Suprapubic skin (tissue), 4 donors: ENCODE results near the gene EDN1. TPM values are rescaled to one million over a fixed set of nuclear protein-coding genes. Genes with fewer than 3 reads are reported as not detected.
A peak's percentile ranks its signal among the peaks of the same experiment; 100 is the strongest.

ENCODE experiments used
- DNase-seq, 2 donors: peaks; one replicate each; pipeline ENCODE4 v3.0.0-alpha.2; 2019; ENCODE audit warnings: low spot score in 2 of 2
- H3K27ac ChIP-seq: fragments of 200-600 bp; sonication (generic); one replicate; pipeline ENCODE4 v1.5.1; 2019
- H3K27me3 ChIP-seq: fragments of 200-600 bp; sonication (generic); one replicate; pipeline ENCODE4 v1.5.1; 2019
- H3K36me3 ChIP-seq: fragments of 200-600 bp; sonication (generic); one replicate; pipeline ENCODE4 v1.5.1; 2019
- H3K4me1 ChIP-seq: fragments of 200-600 bp; sonication (generic); one replicate; pipeline ENCODE4 v1.5.1; 2019
- H3K4me3 ChIP-seq: fragments of 200-600 bp; sonication (generic); one replicate; pipeline ENCODE4 v1.5.1; 2019; ENCODE audit warnings: mild to moderate bottlenecking
- H3K9me3 ChIP-seq: fragments of 200-600 bp; sonication (generic); one replicate; pipeline ENCODE4 v1.5.1; 2019
- CTCF ChIP-seq, 2 donors: fragments of 200-600 bp in 1 of 2; fragments of 450-650 bp in 1 of 2; sonication (generic) in 1 of 2; IDR thresholded peaks; one replicate each; pipeline ENCODE4 v1.5.1; 2016 to 2019; ENCODE audit warnings: antibody characterized with exemption in 2 of 2, mild to moderate bottlenecking in 1 of 2, moderate library complexity in 1 of 2
- EP300 ChIP-seq: sonication (generic); formaldehyde crosslinking; IDR thresholded peaks from one replicate; pipeline ENCODE4 v1.6.1; 2017; ENCODE audit warnings: antibody characterized with exemption
- POLR2A ChIP-seq, 2 donors: fragments of 450-650 bp; IDR thresholded peaks; one replicate each; pipeline ENCODE4 v1.6.1; 2017; ENCODE audit warnings: antibody characterized with exemption in 2 of 2, mild to moderate bottlenecking in 2 of 2, moderate library complexity in 2 of 2
- POLR2AphosphoS5 ChIP-seq, 3 donors: sonication (generic); formaldehyde crosslinking; IDR thresholded peaks; one replicate each; pipeline ENCODE4 v1.6.1; 2017; ENCODE audit warnings: antibody characterized with exemption in 3 of 3
- WGBS: methylation state at CpG from one replicate; pipeline ENCODE4 v1.1.5; 2018; 5-methylcytosine and 5-hydroxymethylcytosine counted together
- total RNA-seq, 4 donors: library from RNA; depleted of rRNA; stranded (reverse); fragments of >200 nt; gene quantifications; one replicate each; pipeline ENCODE4 v1.1.0, GENCODE V29; 2016

Gene EDN1
- total RNA-seq, 4 donors from 2014 or later, result 18.7 to 23.3 (median 20.7) TPM

GRCh38 chr6:12324099-12324498, 33.9 kb downstream of the EDN1 start:
- Histone ChIP-seq H3K4me3 (no peak overlapping the region), H3K27ac (peak overlapping the region; percentile 56), H3K4me1 (peaks cover 11% of the 10 kb centered on the region), H3K27me3 (no peaks in the 10 kb centered on the region), H3K36me3 (no peaks in the 10 kb centered on the region), H3K9me3 (no peaks in the 10 kb centered on the region)
- TF ChIP-seq POLR2AphosphoS5 (IDR thresholded peaks at IDR 0.05) (no peak), CTCF (IDR thresholded peaks at IDR 0.05) (no peak), POLR2A (IDR thresholded peaks at IDR 0.05) (no peak), EP300 (no peak)
- DNase-seq, result no peak
- 68% methylated on average over 3 of the region's 3 CpGs for WGBS

GRCh38 chr6:12324748-12325147, 34.6 kb downstream of the EDN1 start:
- DNase-seq, result no peak
- Histone ChIP-seq H3K9me3 (no peaks in the 10 kb centered on the region), H3K27me3 (no peaks in the 10 kb centered on the region), H3K4me3 (no peak overlapping the region), H3K36me3 (no peaks in the 10 kb centered on the region), H3K4me1 (peaks cover 13% of the 10 kb centered on the region), H3K27ac (peak overlapping the region; percentile 56)
- no peak for TF ChIP-seq EP300
- no peak for TF ChIP-seq POLR2AphosphoS5 (IDR thresholded peaks at IDR 0.05)
- no peak for TF ChIP-seq POLR2A (IDR thresholded peaks at IDR 0.05)
- TF ChIP-seq CTCF (IDR thresholded peaks at IDR 0.05), result no peak

- Histone ChIP-seq H3K9me3 (no peaks in the 10 kb centered on the region), H3K4me1 (peaks cover 13% of the 10 kb centered on the region), H3K4me3 (no peak overlapping the region), H3K27me3 (no peaks in the 10 kb centered on the region), H3K36me3 (no peaks in the 10 kb centered on the region), H3K27ac (no peak overlapping the region)
- TF ChIP-seq POLR2AphosphoS5 (IDR thresholded peaks at IDR 0.05) (no peak), POLR2A (IDR thresholded peaks at IDR 0.05) (no peak), CTCF (IDR thresholded peaks at IDR 0.05) (no peak), EP300 (no peak)
- WGBS, result 79% methylated on average over 3 of the region's 3 CpGs
- DNase-seq, result no peak
Observed at GRCh38 chr6:12325872-12326271, 35.7 kb downstream of the EDN1 start.

GRCh38 chr6:12327391-12327790, 37.2 kb downstream of the EDN1 start:
- DNase-seq, result no peak
- Histone ChIP-seq H3K36me3 (no peaks in the 10 kb centered on the region), H3K4me1 (peaks cover 13% of the 10 kb centered on the region), H3K4me3 (no peak overlapping the region), H3K27ac (peak overlapping the region; percentile 59), H3K27me3 (no peaks in the 10 kb centered on the region), H3K9me3 (no peaks in the 10 kb centered on the region)
- WGBS, result 86% methylated on average over 2 of the region's 2 CpGs
- TF ChIP-seq POLR2AphosphoS5 (IDR thresholded peaks at IDR 0.05) (no peak), CTCF (IDR thresholded peaks at IDR 0.05) (no peak), EP300 (no peak), POLR2A (IDR thresholded peaks at IDR 0.05) (no peak)

- no peaks in the 10 kb centered on the region for H3K27me3 ChIP-seq
- peaks cover 13% of the 10 kb centered on the region for H3K4me1 ChIP-seq
- H3K36me3 ChIP-seq, result no peaks in the 10 kb centered on the region
- H3K9me3 ChIP-seq, result no peaks in the 10 kb centered on the region
- no peak for DNase-seq
- peak overlapping the region; percentile 59 for H3K27ac ChIP-seq
- TF ChIP-seq CTCF (IDR thresholded peaks at IDR 0.05) (no peak), POLR2A (IDR thresholded peaks at IDR 0.05) (no peak), POLR2AphosphoS5 (IDR thresholded peaks at IDR 0.05) (no peak), EP300 (no peak)
- 21% methylated on average over 4 of the region's 4 CpGs for WGBS
- H3K4me3 ChIP-seq, result no peak overlapping the region
Observed at GRCh38 chr6:12327988-12328387, 37.8 kb downstream of the EDN1 start.
